Spleen (tissue), 11 donors: ENCODE measurements around the gene KIFC1. TPM values are rescaled to one million over a fixed set of nuclear protein-coding genes. Genes with fewer than 3 reads are reported as not detected.

ENCODE experiments used
- DNase-seq: peaks from one replicate; pipeline ENCODE4 v3.0.0-alpha.2; 2020
- H3K27ac ChIP-seq, 8 donors: fragments of 200-600 bp; sonication (generic) in 7 of 8; 1 replicate in 4 of 8; 2 replicates in 4 of 8; pipeline versions ENCODE4 v1.5.0 to v1.8.0; 2016 to 2021; ENCODE audit warnings: inconsistent platforms in 4 of 8, mild to moderate bottlenecking in 4 of 8, moderate library complexity in 1 of 8
- H3K27me3 ChIP-seq, 7 donors: fragments of 200-600 bp; sonication (generic) in 6 of 7; replicated peaks in 1 of 7; 1 replicate in 4 of 7; 2 replicates in 3 of 7; pipeline versions ENCODE4 v1.5.0 to v1.8.0; 2016 to 2021; ENCODE audit warnings: inconsistent platforms in 3 of 7, mild to moderate bottlenecking in 1 of 7
- H3K36me3 ChIP-seq, 6 donors: fragments of 200-600 bp; sonication (generic) in 5 of 6; 1 replicate in 4 of 6; 2 replicates in 2 of 6; pipeline versions ENCODE4 v1.5.0 to v1.8.0; 2016 to 2021; ENCODE audit warnings: inconsistent platforms in 2 of 6
- H3K4me1 ChIP-seq, 6 donors: fragments of 200-600 bp; sonication (generic) in 5 of 6; 1 replicate in 3 of 6; 2 replicates in 3 of 6; pipeline versions ENCODE4 v1.5.0 to v1.8.0; 2016 to 2021; ENCODE audit warnings: inconsistent platforms in 3 of 6
- H3K4me3 ChIP-seq, 8 donors: fragments of 200-600 bp; sonication (generic) in 7 of 8; 1 replicate in 4 of 8; 2 replicates in 4 of 8; pipeline versions ENCODE4 v1.5.0 to v1.8.0; 2016 to 2021; ENCODE audit warnings: inconsistent platforms in 4 of 8, mild to moderate bottlenecking in 4 of 8, moderate library complexity in 2 of 8
- H3K9me3 ChIP-seq, 8 donors: fragments of 200-600 bp; sonication (generic) in 7 of 8; 1 replicate in 4 of 8; 2 replicates in 4 of 8; pipeline versions ENCODE4 v1.5.0 to v1.8.0; 2016 to 2021; ENCODE audit warnings: inconsistent platforms in 4 of 8
- POLR2A ChIP-seq, 3 donors: fragments of 450-650 bp; IDR thresholded peaks; one replicate each; pipeline ENCODE4 v1.5.1; 2017; ENCODE audit warnings: antibody characterized with exemption in 3 of 3, mild to moderate bottlenecking in 1 of 3
- POLR2AphosphoS5 ChIP-seq, 3 donors: sonication (generic); formaldehyde crosslinking; IDR thresholded peaks; one replicate each; pipeline ENCODE4 v1.5.1; 2017; ENCODE audit warnings: antibody characterized with exemption in 3 of 3
- WGBS, 5 donors: extraction: QIAGEN DNeasy Blood & Tissue Kit in 3 of 5; methylation state at CpG; one replicate each; pipeline versions ENCODE4 v1.1.5 to v1.1.7; 2013 to 2018; 5-methylcytosine and 5-hydroxymethylcytosine counted together
- intact Hi-C: fragments of 100-400 bp; cut with DNase I; formaldehyde crosslinking; loops from one replicate; pipeline ENCODE4 v1.15.0; 2023; ENCODE audit warnings: low total_unique reads
- polyA plus RNA-seq, 3 donors: library from polyadenylated mRNA; stranded (reverse); fragments of 200-250 nt; gene quantifications; one replicate each; pipeline ENCODE4 v1.2.1, GENCODE V29; 2013
- total RNA-seq, 7 donors: library from RNA; depleted of rRNA in 3 of 7; stranded (reverse); fragments of >200 nt in 3 of 7; fragmentation: NEBNext Ultra II Directional in 4 of 7; extraction: Animal tissue kit (Norgen Biotek cat#: 25700) in 4 of 7; gene quantifications; one replicate each; pipeline versions ENCODE4 v1.1.0 to v1.2.1, GENCODE V29; 2016 to 2021
- TF ChIP-seq, protein P1 (sequence below), 11 experiments: fragments of 200-600 bp in 7 of 11; fragments of 450-650 bp in 4 of 11; sonication (generic) in 4 of 11; IDR thresholded peaks in 8 of 11; conservative IDR thresholded peaks in 3 of 11; 1 replicate in 7 of 11; 2 replicates in 4 of 11; pipeline versions ENCODE4 v1.4.0 to v1.8.0; 2016 to 2021; ENCODE audit warnings: antibody characterized with exemption in 11 of 11, inconsistent platforms in 4 of 11, mild to moderate bottlenecking in 1 of 11
- donor health status: healthy with polysubstance abuse.
- donor health status: DM: no; HTN: no; CAD: no; lungs with moderate emphysema.
- donor health status: DM: no; HTN: no; CAD: no.
- donor health status: Bipolar disorder and iron deficiency.
- donor health status: healthy.
- donor health status: DM: no; HTN: no; CAD: no.
- donor health status: DM: yes; HTN: yes; CAD: no.

Gene KIFC1
- total and polyA plus RNA-seq, 10 donors, result 1.2 to 11.3 (median 5.4) TPM

DNA sequence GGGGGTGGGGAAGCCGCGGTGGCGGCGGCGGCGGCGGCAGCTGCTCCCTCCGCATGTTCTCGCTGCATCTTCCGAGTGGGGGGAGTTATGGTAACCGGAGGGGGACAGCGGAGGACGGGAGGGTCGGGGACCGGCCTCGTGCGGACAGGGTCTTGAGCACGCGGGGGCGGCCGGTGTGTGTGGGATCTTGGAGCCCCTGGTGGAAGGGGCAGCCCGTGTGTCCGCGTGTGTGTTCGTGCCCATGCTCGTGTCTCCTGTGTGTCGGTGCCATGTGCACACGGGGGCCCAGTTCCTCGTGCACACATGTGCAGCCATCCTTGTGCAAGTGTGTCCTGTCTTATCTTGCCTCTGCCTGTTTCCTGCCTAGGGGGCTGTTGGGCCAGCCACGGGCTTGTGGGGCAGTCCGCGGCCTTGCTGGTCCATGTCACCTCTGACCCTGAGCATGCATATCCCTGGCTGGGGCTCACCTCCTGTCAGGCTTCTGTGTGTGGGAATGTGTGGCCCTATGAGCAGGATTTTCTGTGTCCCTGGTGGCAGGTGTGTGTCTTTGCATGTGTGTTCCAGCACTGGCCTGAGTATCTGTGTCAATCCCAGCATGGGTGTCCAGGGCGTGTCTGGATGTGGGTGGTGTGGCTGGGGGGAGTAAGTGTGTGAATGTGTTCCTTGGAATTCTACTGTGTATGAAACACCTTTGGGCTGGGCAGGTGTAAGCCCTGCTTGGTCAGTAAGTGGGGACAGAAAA, 36.8 kb downstream of the KIFC1 start:
- no peaks in the 10 kb centered on the region for H3K36me3 ChIP-seq
- WGBS, 5 donors, result 2 to 33% (median 4%) methylated on average over 1 to 33 of the region's 33 CpGs
- peak overlapping the region; percentile 39 to 87 (median 52) for H3K4me3 ChIP-seq
- H3K9me3 ChIP-seq, result no peaks in the 10 kb centered on the region
- no peaks in the 10 kb centered on the region for H3K27me3 ChIP-seq
- H3K27ac ChIP-seq, result peak overlapping the region; percentile 65 to 96 (median 90)
- TF ChIP-seq POLR2A (IDR thresholded peaks at IDR 0.05) (no peak), POLR2AphosphoS5 (IDR thresholded peaks at IDR 0.05) (peak; percentile 70 to 85 (median 84))
- TF ChIP-seq, protein P1, sequence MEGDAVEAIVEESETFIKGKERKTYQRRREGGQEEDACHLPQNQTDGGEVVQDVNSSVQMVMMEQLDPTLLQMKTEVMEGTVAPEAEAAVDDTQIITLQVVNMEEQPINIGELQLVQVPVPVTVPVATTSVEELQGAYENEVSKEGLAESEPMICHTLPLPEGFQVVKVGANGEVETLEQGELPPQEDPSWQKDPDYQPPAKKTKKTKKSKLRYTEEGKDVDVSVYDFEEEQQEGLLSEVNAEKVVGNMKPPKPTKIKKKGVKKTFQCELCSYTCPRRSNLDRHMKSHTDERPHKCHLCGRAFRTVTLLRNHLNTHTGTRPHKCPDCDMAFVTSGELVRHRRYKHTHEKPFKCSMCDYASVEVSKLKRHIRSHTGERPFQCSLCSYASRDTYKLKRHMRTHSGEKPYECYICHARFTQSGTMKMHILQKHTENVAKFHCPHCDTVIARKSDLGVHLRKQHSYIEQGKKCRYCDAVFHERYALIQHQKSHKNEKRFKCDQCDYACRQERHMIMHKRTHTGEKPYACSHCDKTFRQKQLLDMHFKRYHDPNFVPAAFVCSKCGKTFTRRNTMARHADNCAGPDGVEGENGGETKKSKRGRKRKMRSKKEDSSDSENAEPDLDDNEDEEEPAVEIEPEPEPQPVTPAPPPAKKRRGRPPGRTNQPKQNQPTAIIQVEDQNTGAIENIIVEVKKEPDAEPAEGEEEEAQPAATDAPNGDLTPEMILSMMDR (IDR thresholded peaks at IDR 0.05 in 8 of 11, conservative IDR thresholded peaks at IDR 0.05 in 3 of 11), result peak in 10 of 11 experiments; percentile 9 to 59 (median 42)
- DNase-seq, result peak; percentile 90
- peaks cover 34 to 89% (median 80%) of the 10 kb centered on the region in 6 donors for H3K4me1 ChIP-seq
- intact Hi-C loops, result no loop called here

DNA sequence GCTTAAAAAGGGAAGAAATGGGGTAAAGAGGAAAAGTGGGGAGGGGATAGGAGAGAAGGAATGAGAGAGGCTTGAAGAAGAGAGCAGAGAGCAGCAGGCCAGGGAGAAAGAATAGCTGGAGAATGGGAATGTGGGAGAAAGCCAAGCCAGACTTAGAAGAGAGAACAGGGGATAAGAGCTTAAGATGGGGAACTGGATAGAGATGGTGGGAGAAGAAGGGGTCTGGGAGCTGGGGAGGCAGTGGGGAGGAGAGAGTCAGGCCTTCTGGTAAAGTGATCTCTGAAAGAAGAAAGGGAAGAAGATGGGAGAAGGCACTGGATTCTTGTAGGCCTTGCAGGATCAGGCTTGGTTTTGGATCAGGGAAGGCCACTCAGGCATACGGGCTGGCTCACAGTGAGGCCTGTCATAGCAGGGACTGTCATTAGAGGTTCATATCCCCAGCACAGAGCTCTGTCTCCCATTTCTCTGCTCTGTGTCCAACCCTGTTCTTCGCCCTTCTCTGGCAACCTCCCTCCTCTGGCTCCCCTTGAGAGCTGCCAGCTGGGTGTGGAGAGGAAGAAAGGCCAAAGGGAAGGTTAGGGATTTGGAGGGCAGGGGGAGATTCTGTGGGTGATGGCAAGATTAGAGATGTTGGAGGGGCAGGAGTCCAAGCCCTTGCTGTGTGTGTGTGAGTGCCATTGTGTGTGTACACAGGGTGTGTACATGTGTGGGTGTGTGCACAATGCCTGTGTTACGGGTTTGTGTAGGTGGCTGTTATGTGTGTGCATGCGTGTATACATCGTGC, 37.5 kb downstream of the KIFC1 start:
- H3K4me1 ChIP-seq, result peaks cover 34 to 96% (median 81%) of the 10 kb centered on the region in 6 donors
- H3K9me3 ChIP-seq, result no peaks in the 10 kb centered on the region
- H3K27ac ChIP-seq, result peak overlapping the region; percentile 10 to 96 (median 90)
- H3K27me3 ChIP-seq, result no peaks in the 10 kb centered on the region
- peak overlapping the region in 5 of 8 donors; percentile 45 to 87 (median 62) for H3K4me3 ChIP-seq
- TF ChIP-seq POLR2AphosphoS5 (IDR thresholded peaks at IDR 0.05), result peak in 1 of 3 donors; percentile 32
- no peak for TF ChIP-seq POLR2A (IDR thresholded peaks at IDR 0.05)
- WGBS, 5 donors, result 46 to 72% (median 59%) methylated on average over 5 of the region's 5 CpGs
- DNase-seq, result no peak
- intact Hi-C loops, result no loop called here
- no peaks in the 10 kb centered on the region for H3K36me3 ChIP-seq

DNA sequence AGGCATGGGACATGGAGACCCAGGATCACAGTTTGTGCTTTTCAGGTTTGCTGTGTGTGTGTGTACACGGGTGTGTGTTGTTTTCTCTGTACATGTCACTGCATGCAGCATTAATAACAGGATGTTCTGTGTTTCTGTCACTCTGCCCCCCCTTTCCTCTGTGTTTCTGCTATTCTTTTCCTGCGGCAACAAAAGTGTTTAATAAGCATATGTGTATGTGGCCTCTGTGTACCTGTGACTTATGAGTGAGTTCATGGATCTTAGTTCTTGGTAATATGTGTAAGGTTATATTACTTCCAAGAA, 38.1 kb downstream of the KIFC1 start:
- 6 to 22% (median 11%) methylated on average over 2 of the region's 2 CpGs for WGBS, 5 donors
- intact Hi-C loops, result loop anchor here (10.0 kb wide), 1 partner anchor 145 kb away; no protein-coding TSS in a partner anchor
- Histone ChIP-seq H3K36me3 (no peaks in the 10 kb centered on the region), H3K9me3 (no peaks in the 10 kb centered on the region), H3K27me3 (no peaks in the 10 kb centered on the region), H3K4me3 (peak overlapping the region in 2 of 8 donors; percentile 58 to 87), H3K27ac (peak overlapping the region in 7 of 8 donors; percentile 72 to 96 (median 90)), H3K4me1 (peaks cover 34 to 91% (median 79%) of the 10 kb centered on the region in 6 donors)
- DNase-seq, result no peak
- peak in 1 of 3 donors; percentile 60 for TF ChIP-seq POLR2AphosphoS5 (IDR thresholded peaks at IDR 0.05)
- TF ChIP-seq, protein P1 (IDR thresholded peaks at IDR 0.05 in 8 of 11, conservative IDR thresholded peaks at IDR 0.05 in 3 of 11), result no peak

DNA sequence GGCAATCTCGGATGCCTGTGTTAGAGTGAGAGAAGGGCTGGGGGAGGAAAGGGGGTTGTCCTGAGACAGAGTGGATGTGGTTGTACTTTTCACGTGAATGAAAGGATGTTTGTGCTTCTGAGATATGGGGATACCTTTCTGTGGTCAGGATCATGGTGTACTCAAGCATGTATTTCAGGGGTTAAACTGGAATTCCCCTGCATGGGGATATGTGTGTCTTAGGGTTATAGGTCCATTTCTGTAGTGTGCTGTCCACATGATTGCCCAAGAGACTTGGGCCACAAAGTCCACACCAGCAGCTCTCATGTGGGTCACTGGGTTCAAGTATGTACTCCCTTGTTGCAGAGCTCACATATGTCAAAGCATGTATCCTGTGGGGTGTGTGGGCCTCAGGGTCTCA, 38.7 kb downstream of the KIFC1 start:
- Histone ChIP-seq H3K27ac (peak overlapping the region in 6 of 8 donors; percentile 3 to 96 (median 90)), H3K9me3 (no peaks in the 10 kb centered on the region), H3K4me3 (peak overlapping the region in 3 of 8 donors; percentile 35 to 87 (median 58)), H3K36me3 (peaks cover 0 to 5% (median 3%) of the 10 kb centered on the region in 6 donors), H3K27me3 (no peaks in the 10 kb centered on the region), H3K4me1 (peaks cover 34 to 85% (median 73%) of the 10 kb centered on the region in 6 donors)
- intact Hi-C loops, result loop anchor here (10.0 kb wide), 1 partner anchor 144 kb away; no protein-coding TSS in a partner anchor
- no peak for DNase-seq
- WGBS, 5 donors, result 18 to 29% (median 21%) methylated on average over 2 of the region's 2 CpGs
- TF ChIP-seq, protein P1 (IDR thresholded peaks at IDR 0.05 in 8 of 11, conservative IDR thresholded peaks at IDR 0.05 in 3 of 11), result no peak
- TF ChIP-seq POLR2A (IDR thresholded peaks at IDR 0.05) (no peak), POLR2AphosphoS5 (IDR thresholded peaks at IDR 0.05) (no peak)
